ENCODE measurements around the gene RAE1.
"Not testable (repeated sequence)": the region's sequence is repeated elsewhere in the genome, so short reads cannot be mapped to it uniquely, and the experiment has no call there.

The RAE1 gene

GRCh38 chr20:57326667-57327455, 24.2 kb upstream of the RAE1 start:
- no peak for DNase-seq (ENCODE audit: low read depth, low spot score)

GRCh38 chr20:57327820-57328219, 23.2 kb upstream of the RAE1 start:
- no peak for DNase-seq (ENCODE audit: low read depth, low spot score)

- no peak for DNase-seq (ENCODE audit: low read depth, low spot score)
Measured at GRCh38 chr20:57329608-57330221, 21.3 kb upstream of the RAE1 start, which contains the start of gene SPO11. TSS of gene SPO11 (plus strand) at chr20:57329803. CDS start at chr20:57329868, 65 bp downstream.

- DNase-seq (ENCODE audit: low read depth, low spot score) = no peak
Measured at GRCh38 chr20:57330998-57331397, 20.1 kb upstream of the RAE1 start.

- no peak for DNase-seq (ENCODE audit: low read depth, low spot score)
Measured at GRCh38 chr20:57332105-57333089, 18.7 kb upstream of the RAE1 start.

GRCh38 chr20:57335392-57335791, 15.7 kb upstream of the RAE1 start:
- no peak for DNase-seq (ENCODE audit: low read depth, low spot score)

- no peak for DNase-seq (ENCODE audit: low read depth, low spot score)
Measured at GRCh38 chr20:57341663-57342062, 9.4 kb upstream of the RAE1 start.

GRCh38 chr20:57342829-57343228, 8.2 kb upstream of the RAE1 start:
- DNase-seq (ENCODE audit: low read depth, low spot score) = no peak

GRCh38 chr20:57346477-57346876, 4.6 kb upstream of the RAE1 start:
- no peak for DNase-seq (ENCODE audit: low read depth, low spot score)

- no peak for DNase-seq (ENCODE audit: low read depth, low spot score)
Measured at GRCh38 chr20:57347393-57347792, 3.7 kb upstream of the RAE1 start.

- DNase-seq (ENCODE audit: low read depth, low spot score) = not testable (repeated sequence)
Measured at GRCh38 chr20:57348200-57348921, 2.7 kb upstream of the RAE1 start.

- not testable (repeated sequence) for DNase-seq (ENCODE audit: low read depth, low spot score)
Measured at GRCh38 chr20:57348922-57349574, 2.0 kb upstream of the RAE1 start.

GRCh38 chr20:57350081-57350710, 859 bp upstream of the RAE1 start:
- DNase-seq (ENCODE audit: low read depth, low spot score) = no peak

GRCh38 chr20:57350726-57351041, 371 bp upstream of the RAE1 start:
- not testable (repeated sequence) for DNase-seq (ENCODE audit: low read depth, low spot score)

- no peak for DNase-seq (ENCODE audit: low read depth, low spot score)
Measured at GRCh38 chr20:57352305-57352704, 1.2 kb downstream of the RAE1 start.

- no peak for DNase-seq (ENCODE audit: low read depth, low spot score)
Measured at GRCh38 chr20:57353351-57353750, 2.3 kb downstream of the RAE1 start.

- no peak for DNase-seq (ENCODE audit: low read depth, low spot score)
Measured at GRCh38 chr20:57361517-57361916, 10.5 kb downstream of the RAE1 start.

GRCh38 chr20:57364451-57364850, 13.4 kb downstream of the RAE1 start:
- DNase-seq (ENCODE audit: low read depth, low spot score) = no peak

- no peak for DNase-seq (ENCODE audit: low read depth, low spot score)
Measured at GRCh38 chr20:57369596-57369995, 18.5 kb downstream of the RAE1 start.

- DNase-seq (ENCODE audit: low read depth, low spot score) = no peak
Measured at GRCh38 chr20:57370316-57370715, 19.3 kb downstream of the RAE1 start.
